OCI-LY1 (cell line): ENCODE data around the gene CCBE1.

ENCODE experiments used
- H2AFZ ChIP-seq: fragments of 200-600 bp; sonication (generic), shearing (Covaris generic); 2 replicates; pipeline ENCODE4 v1.6.0; 2014; ENCODE audit warnings: antibody characterized with exemption, mild to moderate bottlenecking, low read length
- H3F3A ChIP-seq: fragments of 200-600 bp; sonication (generic), shearing (Covaris generic); 2 replicates; pipeline ENCODE4 v1.6.0; 2014; ENCODE audit warnings: mild to moderate bottlenecking, antibody characterized with exemption, low read length, moderate library complexity; ENCODE audit not compliant: insufficient read depth
- H3K27ac ChIP-seq: fragments of 200-600 bp; sonication (generic); 2 replicates; pipeline ENCODE4 v1.5.1; 2014; ENCODE audit warnings: low read length, mixed run types, mild to moderate bottlenecking, low read depth; ENCODE audit not compliant: poor library complexity, severe bottlenecking
- H3K27me3 ChIP-seq: fragments of 200-600 bp; sonication (generic); 2 replicates; pipeline ENCODE4 v1.6.0; 2014; ENCODE audit warnings: antibody characterized with exemption, mild to moderate bottlenecking, low read length, moderate library complexity; ENCODE audit not compliant: insufficient read depth
- H3K36me3 ChIP-seq: fragments of 200-600 bp; sonication (generic); 2 replicates; pipeline ENCODE4 v1.6.1; 2014; ENCODE audit warnings: mild to moderate bottlenecking, antibody characterized with exemption, low read length, moderate library complexity, mixed read lengths; ENCODE audit not compliant: insufficient read depth
- H3K4me1 ChIP-seq: fragments of 200-600 bp; sonication (generic); 2 replicates; pipeline ENCODE4 v1.5.1; 2014; ENCODE audit warnings: mild to moderate bottlenecking, low read length, moderate library complexity; ENCODE audit not compliant: insufficient read depth, severe bottlenecking
- H3K4me2 ChIP-seq: fragments of 200-600 bp; sonication (generic), shearing (Covaris generic); 2 replicates; pipeline ENCODE4 v1.6.1; 2014; ENCODE audit warnings: low read length
- H3K4me3 ChIP-seq: fragments of 200-600 bp; sonication (generic); 2 replicates; pipeline ENCODE4 v1.5.1; 2014; ENCODE audit warnings: low read length, low read depth, mild to moderate bottlenecking, mixed read lengths; ENCODE audit not compliant: poor library complexity, severe bottlenecking
- H3K79me2 ChIP-seq: fragments of 200-600 bp; shearing (Covaris generic); 2 replicates; pipeline ENCODE4 v1.6.1; 2016; ENCODE audit warnings: mixed run types, low read length, mixed read lengths; ENCODE audit not compliant: insufficient read depth
- H3K9ac ChIP-seq: fragments of 200-600 bp; sonication (generic), shearing (Covaris generic); 2 replicates; pipeline ENCODE4 v1.6.1; 2014; ENCODE audit warnings: mild to moderate bottlenecking, low read length, mixed read lengths
- H3K9me2 ChIP-seq: fragments of 200-600 bp; sonication (generic), shearing (Covaris generic); 2 replicates; pipeline ENCODE4 v1.6.1; 2014; ENCODE audit warnings: low read depth, mild to moderate bottlenecking, low read length, mixed read lengths
- H3K9me3 ChIP-seq: fragments of 200-600 bp; shearing (Covaris generic); 2 replicates; pipeline ENCODE4 v1.6.1; 2014; ENCODE audit warnings: low read length, mixed read lengths
- H4K20me1 ChIP-seq: fragments of 200-600 bp; sonication (generic), shearing (Covaris generic); 2 replicates; pipeline ENCODE4 v1.6.0; 2016; ENCODE audit warnings: mild to moderate bottlenecking, low read length; ENCODE audit not compliant: insufficient read depth
- EZH2 ChIP-seq: fragments of 200-600 bp; sonication (generic), shearing (Covaris generic); IDR thresholded peaks from 2 replicates; pipeline ENCODE4 v1.8.0; 2017; ENCODE audit warnings: borderline replicate concordance, mixed run types, mild to moderate bottlenecking, antibody characterized with exemption, low read length, moderate library complexity, mixed read lengths
- TF ChIP-seq, protein P1 (sequence below): fragments of 200-600 bp; sonication (generic), shearing (Covaris generic); IDR thresholded peaks from 2 replicates; pipeline ENCODE4 v1.5.1; 2017; ENCODE audit warnings: mild to moderate bottlenecking, antibody characterized with exemption, low read length, moderate library complexity, mixed read lengths

The CCBE1 gene

GRCh38 chr18:59451073-59451472, 246.2 kb downstream of the CCBE1 start:
- no peaks in the 10 kb centered on the region for H4K20me1 ChIP-seq
- H3F3A ChIP-seq: no peaks in the 10 kb centered on the region
- no peaks in the 10 kb centered on the region for H3K27me3 ChIP-seq
- TF ChIP-seq, protein P1, sequence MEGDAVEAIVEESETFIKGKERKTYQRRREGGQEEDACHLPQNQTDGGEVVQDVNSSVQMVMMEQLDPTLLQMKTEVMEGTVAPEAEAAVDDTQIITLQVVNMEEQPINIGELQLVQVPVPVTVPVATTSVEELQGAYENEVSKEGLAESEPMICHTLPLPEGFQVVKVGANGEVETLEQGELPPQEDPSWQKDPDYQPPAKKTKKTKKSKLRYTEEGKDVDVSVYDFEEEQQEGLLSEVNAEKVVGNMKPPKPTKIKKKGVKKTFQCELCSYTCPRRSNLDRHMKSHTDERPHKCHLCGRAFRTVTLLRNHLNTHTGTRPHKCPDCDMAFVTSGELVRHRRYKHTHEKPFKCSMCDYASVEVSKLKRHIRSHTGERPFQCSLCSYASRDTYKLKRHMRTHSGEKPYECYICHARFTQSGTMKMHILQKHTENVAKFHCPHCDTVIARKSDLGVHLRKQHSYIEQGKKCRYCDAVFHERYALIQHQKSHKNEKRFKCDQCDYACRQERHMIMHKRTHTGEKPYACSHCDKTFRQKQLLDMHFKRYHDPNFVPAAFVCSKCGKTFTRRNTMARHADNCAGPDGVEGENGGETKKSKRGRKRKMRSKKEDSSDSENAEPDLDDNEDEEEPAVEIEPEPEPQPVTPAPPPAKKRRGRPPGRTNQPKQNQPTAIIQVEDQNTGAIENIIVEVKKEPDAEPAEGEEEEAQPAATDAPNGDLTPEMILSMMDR: no peak
- no peak for TF ChIP-seq EZH2
- H3K4me1 ChIP-seq: no peaks in the 10 kb centered on the region
- no peaks in the 10 kb centered on the region for H3K9me3 ChIP-seq
- H3K79me2 ChIP-seq: no peaks in the 10 kb centered on the region
- H3K4me2 ChIP-seq: no peak overlapping the region
- H3K9ac ChIP-seq: no peak overlapping the region
- H3K36me3 ChIP-seq: no peaks in the 10 kb centered on the region
- no peak overlapping the region for H2AFZ ChIP-seq
- no peaks in the 10 kb centered on the region for H3K9me2 ChIP-seq
- no peak overlapping the region for H3K4me3 ChIP-seq
- H3K27ac ChIP-seq: no peak overlapping the region

DNA sequence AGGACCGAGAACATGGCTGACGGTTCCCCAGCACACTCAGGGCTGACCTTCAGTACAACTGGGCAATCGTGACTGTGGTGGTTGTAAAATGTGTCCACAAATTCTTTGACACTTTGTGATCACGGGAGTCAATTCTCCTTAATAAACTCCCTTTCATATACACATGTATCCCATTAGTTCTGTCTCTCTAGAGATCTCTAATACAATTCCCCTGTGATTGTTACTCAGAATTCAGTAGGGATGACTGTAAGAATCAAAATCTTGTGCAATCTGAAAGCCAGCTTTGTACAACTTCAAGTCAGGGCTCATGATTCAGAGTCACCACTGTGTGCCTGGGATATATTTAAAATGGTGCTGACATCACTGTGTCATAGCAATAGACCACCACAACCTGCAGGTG, 248.7 kb downstream of the CCBE1 start:
- Histone ChIP-seq H3K9me2 (no peaks in the 10 kb centered on the region), H3F3A (no peaks in the 10 kb centered on the region), H3K4me3 (no peak overlapping the region), H3K27me3 (no peaks in the 10 kb centered on the region), H2AFZ (no peak overlapping the region), H4K20me1 (no peaks in the 10 kb centered on the region), H3K9ac (no peak overlapping the region), H3K4me2 (no peak overlapping the region), H3K4me1 (no peaks in the 10 kb centered on the region), H3K36me3 (no peaks in the 10 kb centered on the region), H3K9me3 (no peaks in the 10 kb centered on the region), H3K27ac (no peak overlapping the region), H3K79me2 (no peaks in the 10 kb centered on the region)
- TF ChIP-seq EZH2: no peak
- TF ChIP-seq, protein P1: no peak

DNA sequence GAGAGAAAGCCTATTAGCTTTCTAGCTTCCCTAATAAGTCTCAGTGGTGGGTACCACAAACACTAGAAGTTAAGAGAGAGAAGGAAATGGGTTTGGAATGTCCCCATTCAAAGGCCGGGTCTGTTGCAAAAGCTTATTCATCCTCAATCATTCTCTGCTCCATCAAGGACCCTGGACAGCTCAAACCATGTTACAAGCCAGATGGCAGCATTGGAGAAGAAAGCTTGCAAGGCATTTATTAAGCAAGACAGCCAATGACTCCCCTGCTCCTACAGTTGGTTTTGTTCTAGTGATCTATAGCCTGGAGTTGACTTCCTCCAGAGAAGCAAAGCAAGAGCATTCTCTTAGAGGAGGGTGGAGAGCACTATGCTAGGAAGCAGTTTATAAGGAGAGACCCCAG, 251.2 kb downstream of the CCBE1 start:
- H3K27ac ChIP-seq: no peak overlapping the region
- no peak overlapping the region for H3K4me3 ChIP-seq
- H4K20me1 ChIP-seq: no peaks in the 10 kb centered on the region
- no peaks in the 10 kb centered on the region for H3K36me3 ChIP-seq
- no peak overlapping the region for H2AFZ ChIP-seq
- no peaks in the 10 kb centered on the region for H3F3A ChIP-seq
- H3K4me1 ChIP-seq: no peaks in the 10 kb centered on the region
- TF ChIP-seq, protein P1: no peak
- TF ChIP-seq EZH2: no peak
- H3K27me3 ChIP-seq: no peaks in the 10 kb centered on the region
- H3K9me3 ChIP-seq: no peaks in the 10 kb centered on the region
- no peaks in the 10 kb centered on the region for H3K79me2 ChIP-seq
- H3K9ac ChIP-seq: no peak overlapping the region
- no peak overlapping the region for H3K4me2 ChIP-seq
- H3K9me2 ChIP-seq: no peaks in the 10 kb centered on the region
